ENCODE measurements around the gene C2orf92. TPM values are rescaled to one million over a fixed set of nuclear protein-coding genes. Genes with fewer than 3 reads are reported as not detected.
"Not testable (repeated sequence)": the region's sequence is repeated elsewhere in the genome, so short reads cannot be mapped to it uniquely, and the experiment has no call there.

The C2orf92 gene
- total RNA-seq, 1 donor from 2014 or later, result 0.96 TPM

- Histone ChIP-seq H3K36me3 (ENCODE audit: control insufficient read depth, insufficient read depth, low read length) (no peaks in the 10 kb centered on the region), H3K4me3 (ENCODE audit: low read depth, low read length) (no peak overlapping the region), H3K27me3 (ENCODE audit: control insufficient read depth, insufficient read depth, low read length) (peaks cover 5% of the 10 kb centered on the region)
- no peak for DNase-seq (ENCODE audit: low read depth)
- no peak for TF ChIP-seq CTCF (IDR thresholded peaks at IDR 0.05; ENCODE audit: insufficient read depth, low read length, poor library complexity, severe bottlenecking)
Observed at GRCh38 chr2:97706112-97706511, 36.6 kb downstream of the C2orf92 start.

- Histone ChIP-seq H3K4me3 (ENCODE audit: low read depth, low read length) (no peak overlapping the region), H3K27me3 (ENCODE audit: control insufficient read depth, insufficient read depth, low read length) (peaks cover 5% of the 10 kb centered on the region), H3K36me3 (ENCODE audit: control insufficient read depth, insufficient read depth, low read length) (no peaks in the 10 kb centered on the region)
- TF ChIP-seq CTCF (IDR thresholded peaks at IDR 0.05; ENCODE audit: insufficient read depth, low read length, poor library complexity, severe bottlenecking), result no peak
- no peak for DNase-seq (ENCODE audit: low read depth)
Observed at GRCh38 chr2:97706708-97707345, 37.3 kb downstream of the C2orf92 start.

- Histone ChIP-seq H3K36me3 (ENCODE audit: control insufficient read depth, insufficient read depth, low read length) (no peaks in the 10 kb centered on the region), H3K27me3 (ENCODE audit: control insufficient read depth, insufficient read depth, low read length) (peaks cover 5% of the 10 kb centered on the region), H3K4me3 (ENCODE audit: low read depth, low read length) (no peak overlapping the region)
- TF ChIP-seq CTCF (IDR thresholded peaks at IDR 0.05; ENCODE audit: insufficient read depth, low read length, poor library complexity, severe bottlenecking), result no peak
- DNase-seq (ENCODE audit: low read depth), result no peak
Observed at GRCh38 chr2:97707362-97708047, 38.0 kb downstream of the C2orf92 start.

DNA sequence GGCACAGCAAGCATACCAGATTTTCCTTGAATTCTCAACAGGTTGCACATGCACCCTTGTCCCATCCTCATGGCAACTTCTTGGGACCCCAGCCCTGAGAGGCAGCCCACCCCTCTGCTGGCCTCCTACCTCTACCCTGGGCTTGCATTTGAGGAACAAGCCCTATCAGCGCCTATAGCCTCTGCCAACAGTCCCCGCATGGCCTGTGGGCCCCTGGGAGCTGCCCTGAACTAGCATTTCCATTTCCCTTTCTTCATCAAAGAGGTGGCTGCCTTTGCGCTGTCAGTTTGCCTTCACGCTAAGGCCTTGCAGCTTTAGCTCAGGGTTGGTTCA, 38.5 kb downstream of the C2orf92 start:
- no peak for DNase-seq (ENCODE audit: low read depth)
- H3K4me3 ChIP-seq (ENCODE audit: low read depth, low read length), result no peak overlapping the region
- H3K36me3 ChIP-seq (ENCODE audit: control insufficient read depth, insufficient read depth, low read length), result no peaks in the 10 kb centered on the region
- no peak for TF ChIP-seq CTCF (IDR thresholded peaks at IDR 0.05; ENCODE audit: insufficient read depth, low read length, poor library complexity, severe bottlenecking)
- H3K27me3 ChIP-seq (ENCODE audit: control insufficient read depth, insufficient read depth, low read length), result peaks cover 5% of the 10 kb centered on the region

DNA sequence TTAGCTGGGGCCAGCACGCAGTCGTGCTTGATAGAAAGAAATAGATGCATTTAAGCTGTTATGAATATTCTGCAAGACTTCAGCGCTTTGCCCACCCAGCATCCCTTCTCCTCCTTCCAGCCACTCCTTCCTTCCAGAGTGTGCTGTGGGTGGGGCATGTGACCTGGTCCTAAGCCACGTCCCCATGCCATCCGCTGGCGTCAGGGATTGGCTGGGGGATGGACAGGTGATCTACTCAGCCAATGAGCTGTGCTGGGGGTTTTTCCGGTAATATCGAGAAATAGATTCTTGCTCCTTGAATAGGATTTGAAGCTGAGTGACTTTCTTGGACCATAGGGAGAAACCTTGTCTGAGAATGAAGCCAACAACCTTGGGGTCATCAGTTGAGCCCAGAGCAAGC, 39.1 kb downstream of the C2orf92 start:
- DNase-seq (ENCODE audit: low read depth), result no peak
- TF ChIP-seq CTCF (IDR thresholded peaks at IDR 0.05; ENCODE audit: insufficient read depth, low read length, poor library complexity, severe bottlenecking), result no peak
- Histone ChIP-seq H3K36me3 (ENCODE audit: control insufficient read depth, insufficient read depth, low read length) (no peaks in the 10 kb centered on the region), H3K27me3 (ENCODE audit: control insufficient read depth, insufficient read depth, low read length) (peaks cover 5% of the 10 kb centered on the region), H3K4me3 (ENCODE audit: low read depth, low read length) (no peak overlapping the region)

DNA sequence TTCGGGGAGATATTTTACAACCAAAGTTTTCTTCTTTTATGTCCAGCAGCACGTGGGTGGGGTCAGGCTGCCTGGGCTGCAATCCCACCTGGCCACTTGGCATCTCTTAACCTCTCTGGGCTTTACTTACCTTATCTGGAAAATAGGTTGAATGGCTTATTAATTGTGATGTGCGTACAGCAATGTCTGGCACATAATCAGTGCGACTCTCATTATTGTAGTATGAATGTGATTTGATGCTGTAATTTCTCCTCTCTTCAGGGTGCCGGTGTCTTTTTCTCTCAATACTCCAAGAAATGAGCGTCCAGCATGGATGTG, 41.8 kb downstream of the C2orf92 start:
- H3K36me3 ChIP-seq (ENCODE audit: control insufficient read depth, insufficient read depth, low read length), result no peaks in the 10 kb centered on the region
- no peak for TF ChIP-seq CTCF (IDR thresholded peaks at IDR 0.05; ENCODE audit: insufficient read depth, low read length, poor library complexity, severe bottlenecking)
- DNase-seq (ENCODE audit: low read depth), result no peak
- no peak overlapping the region for H3K4me3 ChIP-seq (ENCODE audit: low read depth, low read length)
- peaks cover 3% of the 10 kb centered on the region for H3K27me3 ChIP-seq (ENCODE audit: control insufficient read depth, insufficient read depth, low read length)

DNA sequence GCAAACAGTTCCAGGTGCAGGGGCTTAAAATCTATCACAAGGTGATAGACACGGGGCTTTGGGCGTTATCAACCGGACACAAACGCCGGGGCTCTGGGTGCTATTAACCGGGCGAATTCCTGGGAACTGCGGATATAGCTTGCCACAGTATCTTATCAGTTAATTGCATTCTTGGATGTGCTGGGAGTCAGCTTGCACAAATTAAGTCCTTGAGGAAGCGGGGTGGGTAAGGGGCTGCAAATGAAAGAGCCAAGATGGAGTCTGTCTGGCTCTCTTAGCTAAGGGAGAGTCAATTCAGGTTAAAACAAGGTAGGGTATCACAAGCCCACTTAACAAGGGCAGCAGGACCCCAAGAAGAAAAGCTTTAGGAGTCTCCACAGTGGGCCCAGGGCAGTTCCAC, 42.7 kb downstream of the C2orf92 start:
- H3K27me3 ChIP-seq (ENCODE audit: control insufficient read depth, insufficient read depth, low read length); H3K36me3 ChIP-seq (ENCODE audit: control insufficient read depth, insufficient read depth, low read length); DNase-seq (ENCODE audit: low read depth); H3K4me3 ChIP-seq (ENCODE audit: low read depth, low read length): not testable (repeated sequence)

Data from kidney epithelial cell (primary cell).